Body of pancreas (tissue), 4 donors: ENCODE data around the gene CAPN1. TPM values are rescaled to one million over a fixed set of nuclear protein-coding genes. Genes with fewer than 3 reads are reported as not detected.

Experiments used
- ATAC-seq: fragments of 150-250 bp; one replicate; pipeline ENCODE4 v1.9.1; 2016
- DNase-seq, 4 donors: peaks; one replicate each; pipeline ENCODE4 v3.0.0-alpha.2; 2019
- H3K27ac ChIP-seq, 4 donors: fragments of 200-600 bp; sonication (generic); 1 replicate in 3 of 4; 2 replicates in 1 of 4; pipeline versions ENCODE4 v1.5.1 to v1.6.1; 2016 to 2019; ENCODE audit warnings: mild to moderate bottlenecking in 1 of 4, mixed read lengths in 1 of 4, moderate library complexity in 1 of 4
- H3K27me3 ChIP-seq, 2 donors: fragments of 200-600 bp; sonication (generic); one replicate each; pipeline ENCODE4 v1.6.0; 2016; ENCODE audit warnings: mild to moderate bottlenecking in 1 of 2
- H3K36me3 ChIP-seq, 2 donors: fragments of 200-600 bp; sonication (generic); replicated peaks in 1 of 2; 2 replicates each; pipeline ENCODE4 v1.5.1; 2016; ENCODE audit warnings: low read depth in 2 of 2; ENCODE audit not compliant: insufficient read depth in 1 of 2
- H3K4me1 ChIP-seq: fragments of 200-600 bp; sonication (generic); one replicate; pipeline ENCODE4 v1.6.0; 2016
- H3K4me3 ChIP-seq, 2 donors: fragments of 200-600 bp; sonication (generic); 1 replicate in 1 of 2; 2 replicates in 1 of 2; pipeline ENCODE4 v1.5.1; 2016 to 2019
- H3K9me3 ChIP-seq, 3 donors: fragments of 200-600 bp; sonication (generic); 1 replicate in 2 of 3; 2 replicates in 1 of 3; pipeline ENCODE4 v1.5.1; 2016
- POLR2A ChIP-seq, 3 donors: fragments of 450-650 bp; IDR thresholded peaks; one replicate each; pipeline ENCODE4 v1.6.1; 2016; ENCODE audit warnings: antibody characterized with exemption in 3 of 3, mild to moderate bottlenecking in 2 of 3
- WGBS, 2 donors: methylation state at CpG; one replicate each; pipeline ENCODE4 v1.1.5; 2017; 5-methylcytosine and 5-hydroxymethylcytosine counted together
- intact Hi-C: fragments of 100-400 bp; cut with DNase I; formaldehyde crosslinking; loops from one replicate; pipeline ENCODE4 v1.15.1; 2023
- total RNA-seq, 2 donors: library from RNA; depleted of rRNA; stranded (reverse); fragments of >200 nt; gene quantifications; one replicate each; pipeline ENCODE4 v1.1.0, GENCODE V29; 2016
- TF ChIP-seq, protein P1 (sequence below), 7 experiments: fragments of 450-650 bp in 4 of 7; fragments of 200-600 bp in 3 of 7; sonication (generic) in 3 of 7; IDR thresholded peaks; one replicate each; pipeline ENCODE4 v1.5.1; 2016 to 2019; ENCODE audit warnings: antibody characterized with exemption in 7 of 7

The CAPN1 gene
- total RNA-seq, 2 donors from 2014 or later = 142 to 245 TPM

GRCh38 chr11:65187971-65188461, 6.3 kb downstream of the CAPN1 start:
- intact Hi-C loops = loop anchor here (5.0 kb wide), 1 partner anchor 56 kb away; the partner anchor contains the start of gene SYVN1
- 87 to 91% methylated on average over 10 to 11 of the region's 20 CpGs for WGBS, 2 donors
- TF ChIP-seq, protein P1, sequence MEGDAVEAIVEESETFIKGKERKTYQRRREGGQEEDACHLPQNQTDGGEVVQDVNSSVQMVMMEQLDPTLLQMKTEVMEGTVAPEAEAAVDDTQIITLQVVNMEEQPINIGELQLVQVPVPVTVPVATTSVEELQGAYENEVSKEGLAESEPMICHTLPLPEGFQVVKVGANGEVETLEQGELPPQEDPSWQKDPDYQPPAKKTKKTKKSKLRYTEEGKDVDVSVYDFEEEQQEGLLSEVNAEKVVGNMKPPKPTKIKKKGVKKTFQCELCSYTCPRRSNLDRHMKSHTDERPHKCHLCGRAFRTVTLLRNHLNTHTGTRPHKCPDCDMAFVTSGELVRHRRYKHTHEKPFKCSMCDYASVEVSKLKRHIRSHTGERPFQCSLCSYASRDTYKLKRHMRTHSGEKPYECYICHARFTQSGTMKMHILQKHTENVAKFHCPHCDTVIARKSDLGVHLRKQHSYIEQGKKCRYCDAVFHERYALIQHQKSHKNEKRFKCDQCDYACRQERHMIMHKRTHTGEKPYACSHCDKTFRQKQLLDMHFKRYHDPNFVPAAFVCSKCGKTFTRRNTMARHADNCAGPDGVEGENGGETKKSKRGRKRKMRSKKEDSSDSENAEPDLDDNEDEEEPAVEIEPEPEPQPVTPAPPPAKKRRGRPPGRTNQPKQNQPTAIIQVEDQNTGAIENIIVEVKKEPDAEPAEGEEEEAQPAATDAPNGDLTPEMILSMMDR (IDR thresholded peaks at IDR 0.05) = no peak
- TF ChIP-seq POLR2A (IDR thresholded peaks at IDR 0.05) = no peak

GRCh38 chr11:65188486-65188885, 6.8 kb downstream of the CAPN1 start:
- ATAC-seq = no peak

More at GRCh38 chr11:65187971-65188461, 6.3 kb downstream of the CAPN1 start:
- H3K27ac ChIP-seq = no peak overlapping the region
- H3K4me3 ChIP-seq = no peak overlapping the region
- H3K4me1 ChIP-seq = peaks cover 22% of the 10 kb centered on the region
- DNase-seq = peak in 1 of 4 donors; percentile 9
- H3K27me3 ChIP-seq = no peaks in the 10 kb centered on the region
- H3K9me3 ChIP-seq = no peaks in the 10 kb centered on the region
- no peak for ATAC-seq
- H3K36me3 ChIP-seq = peaks cover 0 to 40% of the 10 kb centered on the region in 2 donors

GRCh38 chr11:65189191-65189590, 7.5 kb downstream of the CAPN1 start:
- no peak for TF ChIP-seq POLR2A (IDR thresholded peaks at IDR 0.05)
- TF ChIP-seq, protein P1 (IDR thresholded peaks at IDR 0.05) = no peak
- Histone ChIP-seq H3K4me1 (peaks cover 12% of the 10 kb centered on the region), H3K27me3 (no peaks in the 10 kb centered on the region), H3K36me3 (peaks cover 0 to 40% of the 10 kb centered on the region in 2 donors), H3K27ac (no peak overlapping the region), H3K4me3 (no peak overlapping the region), H3K9me3 (no peaks in the 10 kb centered on the region)
- intact Hi-C loops = loop anchor here (5.0 kb wide), 1 partner anchor 57 kb away; the partner anchor contains the start of gene SYVN1
- 86 to 92% methylated on average over 10 of the region's 10 CpGs for WGBS, 2 donors
- no peak for ATAC-seq
- peak in 1 of 4 donors; percentile 6 for DNase-seq

More at GRCh38 chr11:65188486-65188885, 6.8 kb downstream of the CAPN1 start:
- Histone ChIP-seq H3K27ac (no peak overlapping the region), H3K4me3 (no peak overlapping the region), H3K27me3 (no peaks in the 10 kb centered on the region), H3K9me3 (no peaks in the 10 kb centered on the region), H3K36me3 (peaks cover 0 to 40% of the 10 kb centered on the region in 2 donors), H3K4me1 (peaks cover 18% of the 10 kb centered on the region)
- DNase-seq = peak in 1 of 4 donors; percentile 9
- 95 to 96% methylated on average over 7 to 17 of the region's 18 CpGs for WGBS, 2 donors
- intact Hi-C loops = loop anchor here (5.0 kb wide), 1 partner anchor 56 kb away; the partner anchor contains the start of gene SYVN1
- TF ChIP-seq, protein P1 (IDR thresholded peaks at IDR 0.05) = no peak
- no peak for TF ChIP-seq POLR2A (IDR thresholded peaks at IDR 0.05)

- Histone ChIP-seq H3K9me3 (no peaks in the 10 kb centered on the region), H3K27me3 (no peaks in the 10 kb centered on the region), H3K4me3 (no peak overlapping the region), H3K27ac (no peak overlapping the region), H3K36me3 (peaks cover 0 to 22% of the 10 kb centered on the region in 2 donors), H3K4me1 (peaks cover 7% of the 10 kb centered on the region)
- WGBS, 2 donors = 88 to 90% methylated on average over 2 of the region's 2 CpGs
- TF ChIP-seq, protein P1 (IDR thresholded peaks at IDR 0.05) = no peak
- TF ChIP-seq POLR2A (IDR thresholded peaks at IDR 0.05) = no peak
- intact Hi-C loops = no loop called here
- ATAC-seq = no peak
- no peak for DNase-seq
Measured at GRCh38 chr11:65194564-65194963, 12.8 kb downstream of the CAPN1 start.

DNA sequence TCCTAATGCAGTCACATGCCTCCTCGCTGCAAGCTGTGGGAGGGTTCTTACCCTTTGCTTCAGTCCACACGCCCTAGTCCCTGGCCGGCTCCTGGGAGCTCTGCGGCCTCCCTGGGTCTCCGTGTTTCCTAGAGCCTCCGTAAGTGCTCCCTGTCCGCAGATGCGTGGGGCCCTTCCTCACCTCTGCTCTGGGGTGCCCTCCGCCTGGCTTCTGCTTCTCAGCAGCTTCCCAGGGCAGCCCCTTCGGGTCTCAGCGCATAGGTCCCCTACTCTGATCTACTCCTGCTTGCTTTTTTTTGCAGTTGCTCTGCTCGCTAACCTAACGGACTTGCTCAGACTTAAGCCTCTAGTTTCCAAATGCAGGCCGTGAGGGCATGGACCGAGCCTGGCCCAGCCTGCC, 22.4 kb downstream of the CAPN1 start:
- TF ChIP-seq, protein P1 (IDR thresholded peaks at IDR 0.05) = no peak
- TF ChIP-seq POLR2A (IDR thresholded peaks at IDR 0.05) = no peak
- ATAC-seq (no peak), DNase-seq (no peak)
- H3K4me1 ChIP-seq = no peaks in the 10 kb centered on the region
- no peaks in the 10 kb centered on the region for H3K27me3 ChIP-seq
- 87 to 94% methylated on average over 15 of the region's 15 CpGs for WGBS, 2 donors
- no peaks in the 10 kb centered on the region for H3K9me3 ChIP-seq
- no peak overlapping the region for H3K4me3 ChIP-seq
- H3K27ac ChIP-seq = no peak overlapping the region
- intact Hi-C loops = loop anchor here (10.0 kb wide), 1 partner anchor 51 kb away; no protein-coding TSS in a partner anchor
- peaks cover 11 to 23% of the 10 kb centered on the region in 2 donors for H3K36me3 ChIP-seq
